NCI-H2081 treated with DMSO at 0.1 percent for 48 hours (cell line): Measurements from ENCODE around the gene MAP1A.
A peak's percentile ranks its signal among the peaks of the same experiment; 100 is the strongest.

Experiments
- DNase-seq: peaks from one replicate; lab custom pipeline; 2025; lab: John Stamatoyannopoulos, UW

Gene MAP1A

DNA sequence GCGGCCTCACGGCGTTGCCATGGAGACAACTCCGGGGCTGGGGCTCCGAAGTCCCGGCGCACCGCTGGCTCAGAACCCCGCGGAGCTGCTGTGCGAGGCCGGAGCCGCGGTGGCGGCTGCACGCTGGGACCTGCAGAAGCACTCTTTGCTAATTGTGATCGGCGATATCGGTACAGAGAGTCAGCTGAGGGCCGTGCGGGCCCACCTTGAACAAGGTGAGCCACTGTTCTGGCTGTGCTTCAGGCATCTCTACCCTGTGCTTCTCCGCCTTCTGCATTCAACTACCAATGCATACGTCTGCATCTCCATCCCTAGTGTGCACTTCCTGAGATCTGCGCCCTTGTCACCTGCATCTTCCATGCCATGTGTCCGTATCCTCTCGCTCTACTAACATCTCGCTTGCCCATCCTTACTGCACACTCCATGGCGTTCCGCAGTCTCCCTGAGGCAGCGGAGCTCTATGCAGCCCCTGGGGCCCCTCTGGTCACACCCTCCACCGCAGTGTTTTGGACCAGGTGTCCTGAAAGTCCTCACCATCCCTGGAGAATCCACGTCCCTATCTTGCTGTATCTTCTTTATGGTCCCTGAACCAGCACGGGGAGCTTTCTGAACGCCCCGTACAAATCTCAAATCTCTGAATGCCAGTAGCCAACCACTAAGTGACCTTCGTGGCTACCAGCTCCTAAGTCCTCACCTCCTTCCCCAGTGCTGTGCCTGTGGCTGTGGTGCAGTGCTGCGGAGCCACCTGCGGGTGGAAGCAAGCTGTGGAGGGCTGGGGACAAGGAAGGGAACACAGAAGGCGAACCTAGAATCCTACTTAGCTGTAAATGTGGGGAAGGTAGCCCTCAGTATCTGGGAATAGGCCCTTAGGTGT, 6.2 kb upstream of the MAP1A start:
- no peak for DNase-seq

DNA sequence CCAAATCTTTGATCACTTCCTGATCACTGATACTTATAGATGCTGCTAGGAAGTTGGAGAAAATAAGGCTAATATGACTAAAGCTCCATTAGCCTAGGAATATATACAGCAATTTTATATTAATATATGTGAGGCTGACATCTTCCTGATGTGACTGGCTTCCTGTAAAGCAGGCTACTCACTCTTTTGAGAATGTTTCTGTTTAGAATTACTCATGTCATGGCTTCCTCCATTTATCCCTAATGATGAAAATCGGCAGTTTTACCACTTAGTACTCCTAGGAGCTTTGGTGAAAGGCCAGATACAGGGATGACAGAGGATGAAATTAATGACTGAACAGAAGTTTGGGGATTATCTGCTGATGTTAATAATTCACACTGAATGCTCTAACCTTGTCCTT, 3.9 kb upstream of the MAP1A start:
- DNase-seq, result no peak

DNA sequence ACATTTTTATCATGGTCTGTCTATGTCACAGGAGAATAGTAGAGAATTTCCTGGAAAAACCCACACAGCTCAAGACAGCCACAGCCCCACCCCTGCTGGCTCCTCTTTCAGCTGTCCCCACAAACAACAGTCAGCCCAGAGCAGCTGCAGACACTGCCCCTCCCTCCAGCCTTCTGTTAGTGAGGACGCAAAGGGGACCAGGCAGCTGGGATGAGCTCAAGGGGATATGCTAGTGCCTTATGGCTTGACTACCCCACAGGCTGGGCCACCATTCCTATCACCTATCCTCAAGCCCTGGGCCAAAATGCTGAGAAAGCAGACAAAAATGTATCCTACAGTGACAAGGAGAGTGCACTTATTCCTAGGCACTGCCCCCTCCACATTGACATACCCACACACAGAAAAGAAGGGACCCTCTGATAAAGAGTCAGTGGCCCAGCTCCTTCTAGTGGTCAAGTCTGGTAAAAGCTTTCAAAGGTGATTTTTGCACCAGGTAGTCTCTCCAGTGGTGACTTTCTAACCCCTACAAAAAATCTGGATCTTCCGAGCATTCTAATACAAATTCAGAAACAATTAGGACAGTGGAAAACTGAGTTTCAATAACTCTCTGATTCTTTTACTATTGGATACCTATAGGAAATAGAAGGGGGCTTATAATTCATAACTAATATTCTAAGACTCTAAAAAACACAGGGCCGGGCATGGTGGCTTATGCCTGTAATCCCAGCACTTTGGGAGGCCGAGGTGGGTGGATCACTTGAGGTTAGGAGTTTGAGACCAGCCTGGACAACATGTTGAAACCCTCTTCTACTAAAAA, 3.0 kb upstream of the MAP1A start:
- DNase-seq, result no peak

DNA sequence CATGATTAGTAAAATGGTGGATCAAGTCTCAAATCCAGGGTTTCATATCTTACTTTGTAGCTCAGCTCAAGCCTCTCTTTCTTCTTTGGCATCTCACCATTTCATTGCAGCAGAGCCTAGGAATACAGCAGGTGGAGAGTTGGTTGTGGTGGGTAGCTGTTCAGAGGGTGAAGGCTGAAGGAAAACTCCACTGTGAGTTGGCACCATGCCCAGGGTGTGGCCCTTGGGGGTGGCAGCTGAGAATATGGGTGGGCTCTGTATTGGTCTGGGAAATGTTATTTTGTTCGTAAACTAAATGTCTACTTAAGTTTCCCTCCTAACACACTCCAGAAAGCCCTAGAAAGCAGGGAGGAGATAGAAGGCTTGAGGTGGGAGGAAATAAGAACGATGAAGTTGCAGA, 1.7 kb upstream of the MAP1A start:
- DNase-seq, result no peak

DNA sequence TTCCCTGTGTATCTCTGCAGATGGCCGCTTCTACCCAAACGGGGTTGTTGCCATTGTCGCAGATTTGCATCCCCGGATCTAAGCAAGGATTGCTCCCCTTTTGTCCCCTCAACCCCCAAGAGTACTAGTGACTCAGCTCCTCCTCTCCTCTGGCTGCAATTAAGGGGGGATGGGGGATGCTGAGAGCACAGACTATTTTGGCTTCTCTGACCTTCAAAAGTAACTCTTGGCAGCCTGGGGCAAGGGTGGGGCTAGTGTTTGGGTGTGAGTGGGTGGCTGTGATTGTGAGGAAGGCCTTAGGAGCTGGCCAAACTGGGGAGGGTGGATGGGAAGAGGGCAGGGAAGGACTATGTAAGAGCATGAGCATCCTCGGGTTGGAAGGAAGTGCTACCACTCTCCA, 1.2 kb upstream of the MAP1A start:
- DNase-seq, result no peak

DNA sequence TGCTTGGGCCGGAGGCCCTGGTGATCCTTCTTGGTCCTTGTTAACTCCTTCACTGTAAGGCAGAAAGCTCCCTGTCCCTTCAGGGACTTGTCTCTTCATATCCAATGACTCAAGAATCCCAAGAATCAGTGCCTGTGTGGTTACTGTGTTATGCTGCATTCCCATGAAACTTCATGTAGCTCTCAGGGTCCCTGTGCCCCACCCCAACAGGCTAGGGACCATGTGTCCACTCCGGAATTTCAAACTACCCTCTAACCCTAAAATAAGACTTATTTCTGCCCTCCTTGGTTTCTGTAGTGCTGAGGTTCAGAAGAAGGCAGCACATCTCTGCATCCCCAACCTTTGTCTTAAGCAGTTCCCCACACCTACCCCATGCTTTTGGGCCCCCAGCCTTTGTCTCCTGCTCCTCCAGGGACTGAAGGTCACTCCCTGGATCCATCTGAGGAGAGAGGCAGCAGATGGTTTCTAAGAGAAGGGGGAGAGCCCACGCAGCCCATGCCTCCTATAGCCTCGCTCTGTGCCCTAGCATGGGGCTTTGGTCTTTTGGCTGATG, 531 bp upstream of the MAP1A start:
- DNase-seq, result no peak

DNA sequence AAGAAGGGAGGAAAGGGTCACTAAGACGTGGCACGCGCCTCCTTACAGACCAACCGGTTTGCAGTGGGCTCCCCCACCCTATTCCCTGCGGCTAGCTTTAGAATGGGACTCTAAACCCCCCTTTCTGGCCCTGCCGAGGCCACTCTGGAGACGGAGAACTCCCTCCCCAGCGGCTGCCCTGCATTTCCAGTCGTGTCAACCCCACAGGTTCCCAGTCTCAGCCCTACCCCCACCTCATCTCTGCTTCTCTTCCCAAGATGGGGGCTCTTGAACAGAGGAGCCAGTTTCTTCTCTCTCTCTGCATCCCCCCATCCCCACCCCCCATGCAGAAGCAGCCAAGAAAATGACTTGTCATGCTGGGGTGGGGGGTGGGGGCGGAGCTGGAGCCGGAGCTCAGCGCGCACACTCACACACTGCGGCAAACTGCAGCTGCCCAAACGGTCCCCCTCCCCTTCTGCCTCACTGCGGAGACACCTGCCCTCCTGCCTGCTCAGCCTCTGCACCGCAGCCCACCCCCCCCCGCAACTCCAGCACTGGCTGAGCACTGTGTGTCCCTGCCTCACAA, 871 bp downstream of the MAP1A start:
- DNase-seq, result peak; percentile 51

DNA sequence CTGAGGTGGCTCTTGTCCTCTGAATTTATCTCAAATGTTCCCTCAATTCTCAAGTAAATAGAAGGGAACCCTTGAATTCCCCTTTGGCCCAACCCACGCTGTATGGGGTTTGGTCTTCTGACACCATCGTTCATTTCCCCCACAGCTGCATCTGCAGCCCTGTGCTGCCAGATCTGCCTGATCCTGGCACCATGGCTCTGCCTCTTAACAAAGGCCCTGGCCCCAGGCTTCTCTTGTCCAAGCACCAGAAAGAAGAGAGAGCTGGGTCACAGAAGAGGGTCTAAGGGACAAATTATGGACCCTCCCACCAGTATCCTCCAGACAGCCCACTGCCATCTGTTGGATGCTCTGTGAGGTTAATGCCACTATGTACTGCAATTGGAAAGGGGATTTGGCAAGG, 1.8 kb downstream of the MAP1A start:
- DNase-seq, result no peak

DNA sequence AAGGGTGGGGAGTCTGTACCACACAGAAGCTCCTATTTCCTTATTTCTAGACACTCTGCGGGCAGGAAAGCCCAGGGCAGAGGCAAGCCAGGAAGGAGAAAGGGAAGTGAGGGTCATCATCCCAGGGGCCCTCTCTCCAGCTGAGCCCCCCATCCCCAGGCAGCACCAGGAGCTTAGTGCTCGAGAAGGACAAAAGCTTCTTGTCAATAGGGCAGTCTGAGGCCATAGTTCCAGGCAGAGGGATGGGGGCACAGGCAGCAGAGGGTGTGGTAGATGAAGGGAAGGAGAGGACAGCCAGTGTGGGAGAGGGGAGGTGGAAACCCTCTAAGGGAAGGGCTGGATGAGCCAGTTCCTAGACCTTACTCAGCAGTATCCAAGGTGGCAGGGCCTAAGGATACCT, 2.7 kb downstream of the MAP1A start:
- no peak for DNase-seq

DNA sequence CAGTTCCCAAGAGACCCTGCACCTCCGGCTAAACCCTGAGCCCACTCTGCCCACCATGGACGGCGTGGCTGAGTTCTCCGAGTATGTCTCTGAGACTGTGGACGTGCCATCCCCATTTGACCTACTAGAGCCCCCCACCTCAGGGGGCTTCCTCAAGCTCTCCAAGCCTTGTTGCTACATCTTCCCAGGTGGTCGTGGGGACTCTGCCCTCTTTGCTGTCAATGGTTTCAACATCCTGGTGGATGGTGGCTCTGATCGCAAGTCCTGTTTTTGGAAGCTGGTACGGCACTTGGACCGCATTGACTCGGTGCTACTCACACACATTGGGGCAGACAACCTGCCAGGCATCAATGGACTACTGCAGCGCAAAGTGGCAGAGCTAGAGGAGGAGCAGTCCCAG, 4.0 kb downstream of the MAP1A start:
- DNase-seq, result no peak

DNA sequence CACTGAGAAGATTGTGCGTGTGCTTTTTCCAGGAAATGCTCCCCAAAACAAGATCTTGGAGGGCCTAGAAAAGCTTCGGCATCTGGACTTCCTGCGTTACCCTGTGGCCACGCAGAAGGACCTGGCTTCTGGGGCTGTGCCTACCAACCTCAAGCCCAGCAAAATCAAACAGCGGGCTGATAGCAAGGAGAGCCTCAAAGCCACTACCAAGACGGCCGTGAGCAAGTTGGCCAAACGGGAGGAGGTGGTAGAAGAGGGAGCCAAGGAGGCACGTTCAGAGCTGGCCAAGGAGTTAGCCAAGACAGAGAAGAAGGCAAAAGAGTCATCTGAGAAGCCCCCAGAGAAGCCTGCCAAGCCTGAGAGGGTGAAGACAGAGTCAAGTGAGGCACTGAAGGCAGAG, 4.8 kb downstream of the MAP1A start:
- DNase-seq, result no peak

DNA sequence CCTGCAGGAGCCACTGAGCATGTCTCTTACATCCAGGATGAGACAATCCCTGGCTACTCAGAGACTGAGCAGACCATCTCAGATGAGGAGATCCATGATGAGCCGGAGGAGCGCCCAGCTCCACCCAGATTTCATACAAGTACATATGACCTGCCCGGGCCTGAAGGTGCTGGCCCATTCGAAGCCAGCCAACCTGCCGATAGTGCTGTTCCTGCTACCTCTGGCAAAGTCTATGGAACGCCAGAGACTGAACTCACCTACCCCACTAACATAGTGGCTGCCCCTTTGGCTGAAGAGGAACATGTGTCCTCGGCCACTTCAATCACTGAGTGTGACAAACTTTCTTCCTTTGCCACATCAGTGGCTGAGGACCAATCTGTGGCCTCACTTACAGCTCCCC, 6.2 kb downstream of the MAP1A start:
- DNase-seq, result no peak

DNA sequence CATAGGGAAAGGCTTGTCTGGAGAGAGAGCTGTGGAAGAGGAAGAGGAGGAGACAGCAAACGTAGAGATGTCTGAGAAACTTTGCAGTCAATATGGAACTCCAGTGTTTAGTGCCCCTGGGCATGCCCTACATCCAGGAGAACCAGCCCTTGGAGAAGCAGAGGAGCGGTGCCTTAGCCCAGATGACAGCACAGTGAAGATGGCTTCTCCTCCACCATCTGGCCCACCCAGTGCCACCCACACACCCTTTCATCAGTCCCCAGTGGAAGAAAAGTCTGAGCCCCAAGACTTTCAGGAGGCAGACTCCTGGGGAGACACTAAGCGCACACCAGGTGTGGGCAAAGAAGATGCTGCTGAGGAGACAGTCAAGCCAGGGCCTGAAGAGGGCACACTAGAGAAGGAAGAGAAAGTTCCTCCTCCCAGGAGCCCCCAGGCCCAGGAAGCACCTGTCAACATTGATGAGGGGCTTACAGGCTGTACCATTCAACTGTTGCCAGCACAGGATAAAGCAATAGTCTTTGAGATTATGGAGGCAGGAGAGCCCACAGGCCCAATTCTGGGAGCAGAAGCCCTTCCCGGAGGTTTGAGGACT, 6.9 kb downstream of the MAP1A start:
- DNase-seq, result no peak

DNA sequence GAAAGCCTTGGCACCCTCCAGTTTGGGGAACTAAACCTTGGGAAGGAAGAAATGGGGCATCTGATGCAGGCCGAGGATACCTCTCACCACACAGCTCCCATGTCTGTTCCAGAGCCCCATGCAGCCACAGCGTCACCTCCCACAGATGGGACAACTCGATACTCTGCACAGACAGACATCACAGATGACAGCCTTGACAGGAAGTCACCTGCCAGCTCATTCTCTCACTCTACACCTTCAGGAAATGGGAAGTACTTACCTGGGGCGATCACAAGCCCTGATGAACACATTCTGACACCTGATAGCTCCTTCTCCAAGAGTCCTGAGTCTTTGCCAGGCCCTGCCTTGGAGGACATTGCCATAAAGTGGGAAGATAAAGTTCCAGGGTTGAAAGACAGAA, 7.7 kb downstream of the MAP1A start:
- DNase-seq, result no peak

DNA sequence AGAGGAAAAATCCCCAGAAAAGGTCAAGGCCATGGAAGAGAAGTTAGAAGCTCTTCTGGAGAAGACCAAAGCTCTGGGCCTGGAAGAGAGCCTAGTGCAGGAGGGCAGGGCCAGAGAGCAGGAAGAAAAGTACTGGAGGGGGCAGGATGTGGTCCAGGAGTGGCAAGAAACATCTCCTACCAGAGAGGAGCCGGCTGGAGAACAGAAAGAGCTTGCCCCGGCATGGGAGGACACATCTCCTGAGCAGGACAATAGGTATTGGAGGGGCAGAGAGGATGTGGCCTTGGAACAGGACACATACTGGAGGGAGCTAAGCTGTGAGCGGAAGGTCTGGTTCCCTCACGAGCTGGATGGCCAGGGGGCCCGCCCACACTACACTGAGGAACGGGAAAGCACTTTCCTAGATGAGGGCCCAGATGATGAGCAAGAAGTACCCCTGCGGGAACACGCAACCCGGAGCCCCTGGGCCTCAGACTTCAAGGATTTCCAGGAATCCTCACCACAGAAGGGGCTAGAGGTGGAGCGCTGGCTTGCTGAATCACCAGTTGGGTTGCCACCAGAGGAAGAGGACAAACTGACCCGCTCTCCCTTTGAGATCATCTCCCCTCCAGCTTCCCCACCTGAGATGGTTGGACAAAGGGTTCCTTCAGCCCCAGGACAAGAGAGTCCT, 9.0 kb downstream of the MAP1A start:
- DNase-seq, result no peak

DNA sequence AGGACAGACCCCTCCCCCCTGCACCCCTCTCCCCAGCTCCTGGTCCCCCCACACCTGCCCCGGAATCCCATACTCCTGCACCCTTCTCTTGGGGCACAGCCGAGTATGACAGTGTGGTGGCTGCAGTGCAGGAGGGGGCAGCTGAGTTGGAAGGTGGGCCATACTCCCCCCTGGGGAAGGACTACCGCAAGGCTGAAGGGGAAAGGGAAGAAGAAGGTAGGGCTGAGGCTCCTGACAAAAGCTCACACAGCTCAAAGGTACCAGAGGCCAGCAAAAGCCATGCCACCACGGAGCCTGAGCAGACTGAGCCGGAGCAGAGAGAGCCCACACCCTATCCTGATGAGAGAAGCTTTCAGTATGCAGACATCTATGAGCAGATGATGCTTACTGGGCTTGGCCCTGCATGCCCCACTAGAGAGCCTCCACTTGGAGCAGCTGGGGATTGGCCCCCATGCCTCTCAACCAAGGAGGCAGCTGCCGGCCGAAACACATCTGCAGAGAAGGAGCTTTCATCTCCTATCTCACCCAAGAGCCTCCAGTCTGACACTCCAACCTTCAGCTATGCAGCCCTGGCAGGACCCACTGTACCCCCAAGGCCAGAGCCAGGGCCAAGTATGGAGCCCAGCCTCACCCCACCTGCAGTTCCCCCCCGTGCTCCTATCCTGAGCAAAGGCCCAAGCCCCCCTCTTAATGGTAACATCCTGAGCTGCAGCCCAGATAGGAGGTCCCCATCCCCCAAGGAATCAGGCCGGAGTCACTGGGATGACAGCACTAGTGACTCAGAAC, 9.8 kb downstream of the MAP1A start:
- no peak for DNase-seq

DNA sequence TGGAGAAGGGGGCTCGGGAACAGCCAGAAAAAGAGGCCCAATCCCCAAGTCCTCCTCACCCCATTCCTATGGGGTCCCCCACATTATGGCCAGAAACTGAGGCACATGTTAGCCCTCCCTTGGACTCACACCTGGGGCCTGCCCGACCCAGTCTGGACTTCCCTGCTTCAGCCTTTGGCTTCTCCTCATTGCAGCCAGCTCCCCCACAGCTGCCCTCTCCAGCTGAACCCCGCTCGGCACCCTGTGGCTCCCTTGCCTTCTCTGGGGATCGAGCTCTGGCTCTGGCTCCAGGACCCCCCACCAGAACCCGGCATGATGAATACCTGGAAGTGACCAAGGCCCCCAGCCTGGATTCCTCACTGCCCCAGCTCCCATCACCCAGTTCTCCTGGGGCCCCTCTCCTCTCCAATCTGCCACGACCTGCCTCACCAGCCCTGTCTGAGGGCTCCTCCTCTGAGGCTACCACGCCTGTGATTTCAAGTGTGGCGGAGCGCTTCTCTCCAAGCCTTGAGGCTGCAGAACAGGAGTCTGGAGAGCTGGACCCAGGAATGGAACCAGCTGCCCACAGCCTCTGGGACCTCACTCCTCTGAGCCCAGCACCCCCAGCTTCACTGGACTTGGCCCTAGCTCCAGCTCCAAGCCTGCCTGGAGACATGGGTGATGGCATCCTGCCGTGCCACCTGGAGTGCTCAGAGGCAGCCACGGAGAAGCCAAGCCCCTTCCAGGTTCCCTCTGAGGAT, 10.6 kb downstream of the MAP1A start:
- no peak for DNase-seq

DNA sequence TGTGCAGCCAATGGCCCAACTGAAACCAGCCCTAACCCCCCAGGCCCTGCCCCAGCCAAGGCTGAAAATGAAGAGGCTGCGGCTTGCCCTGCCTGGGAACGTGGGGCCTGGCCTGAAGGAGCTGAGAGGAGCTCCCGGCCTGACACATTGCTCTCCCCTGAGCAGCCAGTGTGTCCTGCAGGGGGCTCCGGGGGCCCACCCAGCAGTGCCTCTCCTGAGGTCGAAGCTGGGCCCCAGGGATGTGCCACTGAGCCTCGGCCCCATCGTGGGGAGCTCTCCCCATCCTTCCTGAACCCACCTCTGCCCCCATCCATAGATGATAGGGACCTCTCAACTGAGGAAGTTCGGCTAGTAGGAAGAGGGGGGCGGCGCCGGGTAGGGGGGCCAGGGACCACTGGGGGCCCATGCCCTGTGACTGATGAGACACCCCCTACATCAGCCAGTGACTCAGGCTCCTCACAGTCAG, 11.2 kb downstream of the MAP1A start:
- no peak for DNase-seq

DNA sequence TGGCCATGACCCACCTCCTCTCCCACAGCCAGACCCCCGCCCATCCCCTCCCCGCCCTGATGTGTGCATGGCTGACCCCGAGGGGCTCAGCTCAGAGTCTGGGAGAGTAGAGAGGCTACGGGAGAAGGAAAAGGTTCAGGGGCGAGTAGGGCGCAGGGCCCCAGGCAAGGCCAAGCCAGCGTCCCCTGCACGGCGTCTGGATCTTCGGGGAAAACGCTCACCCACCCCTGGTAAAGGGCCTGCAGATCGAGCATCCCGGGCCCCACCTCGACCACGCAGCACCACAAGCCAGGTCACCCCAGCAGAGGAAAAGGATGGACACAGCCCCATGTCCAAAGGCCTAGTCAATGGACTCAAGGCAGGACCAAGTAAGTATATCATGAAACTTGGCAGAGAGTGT, 11.7 kb downstream of the MAP1A start:
- DNase-seq, result no peak
